CD4-positive, alpha-beta T cell treated with Interleukin-1 beta for 1 hour (primary cell): ENCODE results near the gene SRRD.
A peak's percentile ranks its signal among the peaks of the same experiment; 100 is the strongest.

Source experiments
- DNase-seq, 2 donors: peaks; one replicate each; pipeline ENCODE4 v3.0.0-alpha.2; 2020 to 2022

The SRRD gene

GRCh38 chr22:26453812-26454500 is 29.7 kb upstream of the SRRD start:
- DNase-seq = no peak

GRCh38 chr22:26457661-26458272 is 25.9 kb upstream of the SRRD start:
- no peak for DNase-seq

- DNase-seq = no peak
These were observed 23.5 kb upstream of the SRRD start for GRCh38 chr22:26460202-26460601.

GRCh38 chr22:26461188-26461810 is 22.4 kb upstream of the SRRD start:
- DNase-seq = peak; percentile 20 to 36

GRCh38 chr22:26462051-26462450 is 21.6 kb upstream of the SRRD start:
- DNase-seq = no peak

- DNase-seq = no peak
These were observed 21.0 kb upstream of the SRRD start for GRCh38 chr22:26462641-26463040.

GRCh38 chr22:26463101-26463661 is 20.5 kb upstream of the SRRD start:
- no peak for DNase-seq

- DNase-seq = no peak
These were observed 20.0 kb upstream of the SRRD start for GRCh38 chr22:26463688-26464087.

GRCh38 chr22:26464312-26464711 is 19.4 kb upstream of the SRRD start:
- no peak for DNase-seq

GRCh38 chr22:26466196-26466595 is 17.5 kb upstream of the SRRD start:
- DNase-seq = no peak

GRCh38 chr22:26470807-26471206 is 12.9 kb upstream of the SRRD start:
- DNase-seq = no peak

GRCh38 chr22:26471522-26471921 is 12.2 kb upstream of the SRRD start:
- no peak for DNase-seq

- DNase-seq = no peak
These were observed 9.0 kb upstream of the SRRD start for GRCh38 chr22:26474682-26475081.

- no peak for DNase-seq
These were observed 6.9 kb upstream of the SRRD start for GRCh38 chr22:26476705-26477340.

GRCh38 chr22:26477341-26477731 is 6.3 kb upstream of the SRRD start:
- DNase-seq = no peak

- no peak for DNase-seq
These were observed 4.5 kb upstream of the SRRD start for GRCh38 chr22:26479043-26479791.

- DNase-seq = no peak
These were observed 3.7 kb upstream of the SRRD start for GRCh38 chr22:26479792-26480610.

GRCh38 chr22:26480611-26480932 is 3.1 kb upstream of the SRRD start:
- no peak for DNase-seq

GRCh38 chr22:26481112-26481693 is 2.5 kb upstream of the SRRD start:
- no peak for DNase-seq

- no peak for DNase-seq
These were observed 2.0 kb upstream of the SRRD start for GRCh38 chr22:26481694-26482093.

- DNase-seq = no peak
These were observed 1.5 kb upstream of the SRRD start for GRCh38 chr22:26482161-26482560.

GRCh38 chr22:26483043-26483438 is 636 bp upstream of the SRRD start:
- no peak for DNase-seq
